Smooth muscle cell (in vitro differentiated cells): ENCODE data around the gene TMEM186. TPM values are rescaled to one million over a fixed set of nuclear protein-coding genes. Genes with fewer than 3 reads are reported as not detected.

Experiments used
- DNase-seq: peaks from one replicate; lab custom pipeline; 2025; ENCODE audit not compliant: unreplicated experiment; lab: John Stamatoyannopoulos, UW
- H2AFZ ChIP-seq: fragments of 200-600 bp; sonication (generic); 2 replicates; pipeline ENCODE4 v1.6.0; 2016; ENCODE audit warnings: antibody characterized with exemption, low read depth, mild to moderate bottlenecking
- H3F3A ChIP-seq: fragments of 200-600 bp; sonication (generic); 2 replicates; pipeline ENCODE4 v1.6.0; 2017; ENCODE audit warnings: antibody characterized with exemption, low read depth
- H3K27ac ChIP-seq: fragments of 200-600 bp; sonication (generic); 2 replicates; pipeline ENCODE4 v1.5.1; 2016; ENCODE audit warnings: low read depth, mild to moderate bottlenecking
- H3K27me3 ChIP-seq: fragments of 200-600 bp; sonication (generic); 2 replicates; pipeline ENCODE4 v1.6.1; 2016; ENCODE audit warnings: low read depth, mild to moderate bottlenecking
- H3K36me3 ChIP-seq: fragments of 200-600 bp; sonication (generic); 2 replicates; pipeline ENCODE4 v1.5.1; 2016; ENCODE audit warnings: low read depth
- H3K4me1 ChIP-seq: fragments of 200-600 bp; sonication (generic); 2 replicates; pipeline ENCODE4 v1.5.1; 2016; ENCODE audit warnings: low read depth
- H3K4me2 ChIP-seq: fragments of 200-600 bp; sonication (generic); 2 replicates; pipeline ENCODE4 v1.6.0; 2016; ENCODE audit warnings: mild to moderate bottlenecking
- H3K4me3 ChIP-seq: fragments of 200-600 bp; sonication (generic); 2 replicates; pipeline ENCODE4 v1.5.1; 2016; ENCODE audit warnings: mild to moderate bottlenecking
- H3K79me2 ChIP-seq: fragments of 200-600 bp; sonication (generic); 2 replicates; pipeline ENCODE4 v1.6.0; 2016; ENCODE audit warnings: low read depth, mild to moderate bottlenecking
- H3K9ac ChIP-seq: fragments of 200-600 bp; sonication (generic); 2 replicates; pipeline ENCODE4 v1.6.0; 2016; ENCODE audit warnings: low read depth
- H3K9me3 ChIP-seq: fragments of 200-600 bp; sonication (generic); replicated peaks from 2 replicates; pipeline ENCODE4 v1.5.1; 2016; ENCODE audit warnings: low read depth
- H4K20me1 ChIP-seq: fragments of 200-600 bp; sonication (generic); 2 replicates; pipeline ENCODE4 v1.6.0; 2016; ENCODE audit warnings: low read depth
- CTCF ChIP-seq: fragments of 200-600 bp; sonication (generic); IDR thresholded peaks from 2 replicates; pipeline ENCODE4 v1.5.1; 2017; ENCODE audit warnings: borderline replicate concordance, mild to moderate bottlenecking, antibody characterized with exemption; ENCODE audit not compliant: insufficient read depth, poor library complexity, severe bottlenecking
- WGBS: methylation state at CpG from one replicate; pipeline ENCODE4 v1.1.7; 2016; ENCODE audit warnings: low lambda C conversion rate; 5-methylcytosine and 5-hydroxymethylcytosine counted together
- polyA plus RNA-seq: library from polyadenylated mRNA; unstranded; fragments of >200 nt; fragmentation: Nextera tagmentation; extraction: Ambion mirVana; gene quantifications from 2 replicates; pipeline ENCODE4 v1.2.1, GENCODE V29; 2016
- total RNA-seq: library from RNA; depleted of rRNA; stranded (reverse); fragments of >200 nt; gene quantifications from 2 replicates; pipeline ENCODE4 v1.2.3, GENCODE V29; 2014

The TMEM186 gene
- total and polyA plus RNA-seq, 2 experiments from 2014 or later: 1.3 to 9.7 TPM

GRCh38 chr16:8812162-8812843, 14.9 kb upstream of the TMEM186 start:
- no peak overlapping the region for H3K4me2 ChIP-seq
- H4K20me1 ChIP-seq: peaks cover 96% of the 10 kb centered on the region
- peaks cover 5% of the 10 kb centered on the region for H3F3A ChIP-seq
- DNase-seq: no peak
- H3K79me2 ChIP-seq: peaks cover 19% of the 10 kb centered on the region
- no peak for TF ChIP-seq CTCF
- H3K9ac ChIP-seq: no peak overlapping the region
- peak overlapping the region; percentile 23 for H3K27ac ChIP-seq
- no peaks in the 10 kb centered on the region for H3K4me1 ChIP-seq
- H3K4me3 ChIP-seq: no peak overlapping the region
- H3K36me3 ChIP-seq: peaks cover 52% of the 10 kb centered on the region
- no peaks in the 10 kb centered on the region for H3K27me3 ChIP-seq
- WGBS: 72% methylated on average over 12 of the region's 12 CpGs
- no peak overlapping the region for H2AFZ ChIP-seq
- H3K9me3 ChIP-seq: no peaks in the 10 kb centered on the region

- H3K9me3 ChIP-seq: no peaks in the 10 kb centered on the region
- no peak overlapping the region for H3K4me3 ChIP-seq
- H3K4me2 ChIP-seq: no peak overlapping the region
- no peak overlapping the region for H2AFZ ChIP-seq
- H3F3A ChIP-seq: no peaks in the 10 kb centered on the region
- no peak overlapping the region for H3K27ac ChIP-seq
- no peak for TF ChIP-seq CTCF
- no peak overlapping the region for H3K9ac ChIP-seq
- H3K27me3 ChIP-seq: no peaks in the 10 kb centered on the region
- peaks cover 99% of the 10 kb centered on the region for H4K20me1 ChIP-seq
- H3K4me1 ChIP-seq: no peaks in the 10 kb centered on the region
- 97% methylated on average over 11 of the region's 11 CpGs for WGBS
- peaks cover 47% of the 10 kb centered on the region for H3K36me3 ChIP-seq
- H3K79me2 ChIP-seq: peaks cover 45% of the 10 kb centered on the region
- DNase-seq: no peak
Measured at GRCh38 chr16:8808613-8809353, 11.3 kb upstream of the TMEM186 start.

GRCh38 chr16:8808009-8808408, 10.6 kb upstream of the TMEM186 start:
- Histone ChIP-seq H3K36me3 (peaks cover 42% of the 10 kb centered on the region), H3K9ac (no peak overlapping the region), H3K4me2 (no peak overlapping the region), H3K79me2 (peaks cover 52% of the 10 kb centered on the region), H4K20me1 (peaks cover 100% of the 10 kb centered on the region), H3F3A (no peaks in the 10 kb centered on the region), H3K4me3 (no peak overlapping the region), H3K27ac (no peak overlapping the region), H3K27me3 (no peaks in the 10 kb centered on the region), H3K4me1 (no peaks in the 10 kb centered on the region), H3K9me3 (no peaks in the 10 kb centered on the region), H2AFZ (no peak overlapping the region)
- WGBS: 98% methylated on average over 3 of the region's 3 CpGs
- TF ChIP-seq CTCF: no peak
- no peak for DNase-seq
